Trophoblast cell (in vitro differentiated cells and primary cell): Measurements from ENCODE around the gene XYLT2.
"Not testable (repeated sequence)": the region's sequence is repeated elsewhere in the genome, so short reads cannot be mapped to it uniquely, and the experiment has no call there.

ENCODE experiments used
- DNase-seq, 2 donors: peaks; one replicate each; pipeline ENCODE4 v3.0.0-alpha.2; 2016
- H2AFZ ChIP-seq: 2 replicates; pipeline ENCODE4 v1.6.1; 2013; ENCODE audit warnings: low read length, moderate library complexity, mild to moderate bottlenecking; ENCODE audit not compliant: insufficient read depth, poor library complexity
- H2AK5ac ChIP-seq: 2 replicates; pipeline ENCODE4 v1.6.1; 2013; ENCODE audit warnings: mild to moderate bottlenecking, low read length
- H2BK120ac ChIP-seq: 2 replicates; pipeline ENCODE4 v1.6.1; 2013; ENCODE audit warnings: low read length, mild to moderate bottlenecking, moderate library complexity; ENCODE audit not compliant: insufficient read depth, poor library complexity
- H2BK12ac ChIP-seq: 2 replicates; pipeline ENCODE4 v1.6.1; 2013; ENCODE audit warnings: mild to moderate bottlenecking, low read length, moderate library complexity
- H2BK5ac ChIP-seq: 2 replicates; pipeline ENCODE4 v1.6.1; 2013; ENCODE audit warnings: low read length, low read depth, moderate library complexity, mild to moderate bottlenecking; ENCODE audit not compliant: poor library complexity
- H3K14ac ChIP-seq: 2 replicates; pipeline ENCODE4 v1.6.1; 2013; ENCODE audit warnings: mild to moderate bottlenecking, low read length
- H3K18ac ChIP-seq: 2 replicates; pipeline ENCODE4 v1.6.1; 2013; ENCODE audit warnings: mild to moderate bottlenecking, low read length
- H3K23ac ChIP-seq: 2 replicates; pipeline ENCODE4 v1.6.1; 2013; ENCODE audit warnings: low read length
- H3K27ac ChIP-seq: 2 replicates; pipeline ENCODE4 v1.5.1; 2013; ENCODE audit warnings: low read depth, mild to moderate bottlenecking, inconsistent platforms, low read length, moderate library complexity
- H3K27me3 ChIP-seq: 2 replicates; pipeline ENCODE4 v1.6.1; 2013; ENCODE audit warnings: inconsistent platforms, mild to moderate bottlenecking, low read length, moderate library complexity; ENCODE audit not compliant: insufficient read depth
- H3K36me3 ChIP-seq, 2 experiments: 1 replicate in 1 of 2; 2 replicates in 1 of 2; pipeline ENCODE4 v1.6.1; 2013; ENCODE audit warnings: low read length in 2 of 2, mild to moderate bottlenecking in 2 of 2, moderate library complexity in 1 of 2; ENCODE audit not compliant: insufficient read depth in 2 of 2, control insufficient read depth in 1 of 2
- H3K4ac ChIP-seq: 2 replicates; pipeline ENCODE4 v1.6.1; 2013; ENCODE audit warnings: low read depth, mild to moderate bottlenecking, low read length, moderate library complexity
- H3K4me1 ChIP-seq, 2 experiments: 1 replicate in 1 of 2; 2 replicates in 1 of 2; pipeline ENCODE4 v1.6.1; 2013; ENCODE audit warnings: low read length in 2 of 2, mild to moderate bottlenecking in 2 of 2, moderate library complexity in 1 of 2; ENCODE audit not compliant: insufficient read depth in 2 of 2, control insufficient read depth in 1 of 2
- H3K4me2 ChIP-seq: 2 replicates; pipeline ENCODE4 v1.6.1; 2013; ENCODE audit warnings: inconsistent platforms, mild to moderate bottlenecking, low read length, moderate library complexity
- H3K4me3 ChIP-seq: 2 replicates; pipeline ENCODE4 v1.5.1; 2013; ENCODE audit warnings: mild to moderate bottlenecking, low read depth, low read length, inconsistent platforms
- H3K79me1 ChIP-seq: one replicate; pipeline ENCODE4 v1.6.1; 2013; ENCODE audit warnings: low read length
- H3K79me2 ChIP-seq: 2 replicates; pipeline ENCODE4 v1.6.1; 2013; ENCODE audit warnings: low read length, mild to moderate bottlenecking; ENCODE audit not compliant: control insufficient read depth, insufficient read depth, poor library complexity
- H3K9ac ChIP-seq: 2 replicates; pipeline ENCODE4 v1.6.1; 2013; ENCODE audit warnings: mild to moderate bottlenecking, low read length
- H3K9me3 ChIP-seq: 2 replicates; pipeline ENCODE4 v1.6.1; 2013; ENCODE audit warnings: low read depth, mild to moderate bottlenecking, control low read depth, inconsistent platforms, low read length; ENCODE audit not compliant: insufficient read depth
- H4K12ac ChIP-seq: 2 replicates; pipeline ENCODE4 v1.6.1; 2013; ENCODE audit warnings: low read depth, mild to moderate bottlenecking, low read length, moderate library complexity
- H4K8ac ChIP-seq: 2 replicates; pipeline ENCODE4 v1.6.1; 2013; ENCODE audit warnings: low read depth, mild to moderate bottlenecking, low read length, moderate library complexity
- H4K91ac ChIP-seq: one replicate; pipeline ENCODE4 v1.6.1; 2013; ENCODE audit warnings: low read depth, mild to moderate bottlenecking, low read length, moderate library complexity
- WGBS: extraction: QIAGEN DNeasy Blood & Tissue Kit; methylation state at CpG from one replicate; pipeline ENCODE4 v1.1.7; 2013; ENCODE audit warnings: missing lambda C conversion rate; ENCODE audit not compliant: insufficient read length, insufficient coverage; ENCODE audit errors: extremely low coverage; 5-methylcytosine and 5-hydroxymethylcytosine counted together

Gene XYLT2

DNA sequence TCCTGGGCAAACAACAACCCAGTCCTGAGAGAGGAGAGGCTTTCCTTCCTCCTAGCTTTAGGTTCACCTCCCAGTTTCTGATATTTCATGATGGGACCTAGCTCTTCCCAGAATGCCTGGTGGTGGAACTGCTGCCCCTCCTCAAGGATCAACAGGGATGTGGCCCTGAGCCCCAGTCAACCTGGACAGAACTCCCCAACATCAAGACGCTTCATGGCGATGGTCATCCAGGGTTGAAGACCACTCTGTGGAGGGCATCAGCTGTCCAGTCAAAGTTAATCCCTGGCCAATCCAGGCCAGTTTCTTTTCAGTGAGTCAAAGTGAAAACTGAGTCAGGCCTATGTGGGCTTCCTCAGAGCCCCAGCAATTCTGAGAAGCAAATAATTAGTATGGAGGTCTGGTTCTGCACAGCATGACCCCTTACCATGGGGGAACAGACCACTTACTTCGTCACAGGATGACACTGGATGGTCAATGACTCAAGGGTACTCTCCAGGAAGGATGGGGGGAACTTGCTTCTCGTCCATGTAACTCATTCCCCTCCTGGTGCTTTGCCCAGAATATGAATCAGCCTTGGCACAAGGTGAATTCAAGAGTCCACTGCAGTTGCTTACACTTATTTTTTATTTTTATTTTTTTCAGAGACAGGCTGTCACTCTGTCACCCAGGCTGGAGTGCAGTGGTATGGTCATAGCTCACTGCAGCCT is 14.7 kb upstream of the XYLT2 start:
- no peak overlapping the region for H3K18ac ChIP-seq
- H3K9me3 ChIP-seq, result peaks cover 3% of the 10 kb centered on the region
- DNase-seq, result no peak
- H2BK12ac ChIP-seq, result no peak overlapping the region
- H3K23ac ChIP-seq, result no peak overlapping the region
- no peak overlapping the region for H4K12ac ChIP-seq
- H3K4me2 ChIP-seq, result no peak overlapping the region
- no peak overlapping the region for H2BK5ac ChIP-seq
- no peak overlapping the region for H4K8ac ChIP-seq
- H3K79me1 ChIP-seq, result no peaks in the 10 kb centered on the region
- no peaks in the 10 kb centered on the region for H3K79me2 ChIP-seq
- no peak overlapping the region for H2BK120ac ChIP-seq
- H2AFZ ChIP-seq, result no peak overlapping the region
- H3K9ac ChIP-seq, result no peak overlapping the region
- H3K14ac ChIP-seq, result no peak overlapping the region
- no peaks in the 10 kb centered on the region for H3K4me1 ChIP-seq
- H3K36me3 ChIP-seq, result no peaks in the 10 kb centered on the region
- H3K4ac ChIP-seq, result no peak overlapping the region
- no peaks in the 10 kb centered on the region for H3K27me3 ChIP-seq
- H3K27ac ChIP-seq, result no peak overlapping the region
- no peak overlapping the region for H4K91ac ChIP-seq
- no CpG with 5 or more reads among the region's 4 CpGs for WGBS
- no peak overlapping the region for H3K4me3 ChIP-seq
- no peak overlapping the region for H2AK5ac ChIP-seq

DNA sequence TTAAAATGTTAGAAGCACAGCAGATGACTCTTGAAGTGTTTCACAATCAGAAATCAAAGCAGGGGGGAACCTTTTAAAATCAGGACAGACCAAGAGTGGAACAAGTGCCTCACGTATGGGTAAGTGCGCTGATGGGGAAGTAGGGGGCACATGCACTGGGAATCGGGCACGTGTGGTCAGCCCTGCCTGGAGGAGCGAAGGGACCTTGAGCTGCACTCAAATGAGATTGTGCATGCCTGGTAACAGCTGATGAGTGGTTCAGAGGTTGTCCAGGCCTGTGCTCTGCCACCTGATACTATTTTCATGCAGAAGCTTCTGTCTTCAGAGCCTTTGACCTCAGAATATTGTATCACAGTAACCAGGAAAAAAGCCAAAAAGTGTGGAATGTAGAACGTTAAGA is 13.7 kb upstream of the XYLT2 start:
- Histone ChIP-seq H3K36me3 (no peaks in the 10 kb centered on the region), H3K18ac (no peak overlapping the region), H2AK5ac (no peak overlapping the region), H3K9ac (no peak overlapping the region), H3K27me3 (no peaks in the 10 kb centered on the region), H3K23ac (no peak overlapping the region), H2AFZ (no peak overlapping the region), H3K27ac (no peak overlapping the region), H4K8ac (no peak overlapping the region), H3K4me1 (no peaks in the 10 kb centered on the region), H3K14ac (no peak overlapping the region), H2BK12ac (no peak overlapping the region), H3K4me2 (no peak overlapping the region), H4K91ac (no peak overlapping the region), H2BK5ac (no peak overlapping the region), H3K9me3 (peaks cover 3% of the 10 kb centered on the region), H2BK120ac (no peak overlapping the region), H3K4me3 (no peak overlapping the region), H4K12ac (no peak overlapping the region), H3K79me2 (no peaks in the 10 kb centered on the region), H3K4ac (no peak overlapping the region), H3K79me1 (no peaks in the 10 kb centered on the region)
- WGBS, result no CpG with 5 or more reads among the region's 6 CpGs
- DNase-seq, result no peak

DNA sequence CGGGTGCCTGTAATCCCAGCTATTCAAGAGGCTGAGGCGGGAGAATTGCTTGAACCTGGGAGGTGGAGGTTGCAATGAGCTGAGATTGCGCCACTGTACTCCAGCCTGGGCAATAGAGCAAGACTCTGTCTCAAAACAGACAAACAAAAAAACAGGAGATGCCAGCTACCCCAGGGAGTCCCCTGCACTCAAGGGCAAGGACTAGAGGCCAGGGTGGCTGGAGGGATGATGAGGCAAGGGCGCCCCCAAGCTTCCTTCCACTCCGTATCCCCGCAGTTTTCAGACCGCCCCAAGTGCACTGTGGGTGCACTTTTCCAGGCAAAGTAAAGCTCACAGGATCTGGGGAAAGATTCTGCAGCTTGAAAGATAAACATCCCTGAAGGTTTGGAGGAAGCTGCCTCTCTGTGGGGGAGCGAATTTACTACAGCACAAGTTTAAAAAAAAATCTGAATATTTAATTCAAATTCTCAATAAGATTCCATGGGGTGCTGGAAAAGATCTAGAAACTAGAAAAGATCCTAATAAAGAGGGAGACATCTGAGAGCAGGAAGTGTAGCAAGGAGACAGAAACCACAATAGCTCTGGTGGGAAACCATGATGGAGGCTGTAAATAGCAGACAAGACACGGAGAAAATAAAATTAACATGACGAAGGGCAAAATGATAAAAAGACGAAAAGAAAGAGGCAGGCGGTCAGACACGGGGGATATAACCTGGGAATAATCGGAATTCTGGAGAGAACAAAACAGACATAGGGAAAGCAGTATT is 12.5 kb upstream of the XYLT2 start:
- H3K18ac ChIP-seq, H2BK12ac ChIP-seq, H3K4ac ChIP-seq, H3K79me2 ChIP-seq, H2BK5ac ChIP-seq, H3K36me3 ChIP-seq, H3K14ac ChIP-seq, H3K4me3 ChIP-seq, H2AK5ac ChIP-seq, H3K9me3 ChIP-seq, H3K27ac ChIP-seq, H3K4me2 ChIP-seq, H3K9ac ChIP-seq, H3K4me1 ChIP-seq, H3K79me1 ChIP-seq, H4K91ac ChIP-seq, H3K23ac ChIP-seq, H2AFZ ChIP-seq, H4K8ac ChIP-seq, H2BK120ac ChIP-seq, DNase-seq, H3K27me3 ChIP-seq, H4K12ac ChIP-seq: not testable (repeated sequence)
- no CpG with 5 or more reads among the region's 14 CpGs for WGBS

DNA sequence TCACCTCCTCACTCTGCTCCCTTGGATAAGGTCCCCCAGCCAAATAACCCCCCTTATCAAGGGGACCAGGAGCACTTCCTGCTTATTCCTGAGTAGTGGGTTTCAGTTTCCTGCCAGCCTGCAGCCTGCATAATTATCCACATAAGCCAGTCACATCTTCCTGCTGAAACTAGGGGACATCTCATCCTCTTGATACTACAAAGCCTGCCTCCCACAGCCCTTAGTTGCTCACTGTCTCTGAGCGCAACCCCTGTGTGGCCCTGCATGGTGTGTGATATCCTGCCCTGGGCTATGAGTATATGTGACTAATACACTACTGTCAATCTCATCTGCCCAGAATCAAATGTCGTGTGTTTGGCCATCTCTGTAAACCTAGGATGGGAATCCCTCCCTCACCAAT is 8.0 kb upstream of the XYLT2 start:
- Histone ChIP-seq H4K91ac (no peak overlapping the region), H3K4me2 (no peak overlapping the region)
- no CpG with 5 or more reads among the region's 2 CpGs for WGBS

More for the DNA sequence above, 8.0 kb upstream of the XYLT2 start:
- Histone ChIP-seq H4K12ac (no peak overlapping the region), H3K9ac (no peak overlapping the region), H3K79me1 (no peaks in the 10 kb centered on the region), H2AK5ac (no peak overlapping the region), H3K18ac (no peak overlapping the region), H2BK12ac (no peak overlapping the region), H2AFZ (no peak overlapping the region), H3K36me3 (no peaks in the 10 kb centered on the region), H3K27me3 (no peaks in the 10 kb centered on the region), H3K79me2 (no peaks in the 10 kb centered on the region), H3K27ac (no peak overlapping the region), H2BK5ac (no peak overlapping the region), H3K9me3 (peaks cover 2% of the 10 kb centered on the region), H3K23ac (no peak overlapping the region), H2BK120ac (no peak overlapping the region), H3K4ac (no peak overlapping the region), H4K8ac (no peak overlapping the region), H3K4me1 (no peaks in the 10 kb centered on the region), H3K14ac (no peak overlapping the region), H3K4me3 (no peak overlapping the region)
- DNase-seq, result no peak
